H1 (cell line): Measurements from ENCODE around the gene NR2F1-AS1. TPM values are rescaled to one million over a fixed set of nuclear protein-coding genes. Genes with fewer than 3 reads are reported as not detected.

Experiments used
- CHD7 ChIP-seq: fragments of 300-600 bp; sonication (generic); IDR thresholded peaks from 2 replicates; pipeline ENCODE4 v1.7.1; 2012; ENCODE audit warnings: low read length, moderate library complexity, mild to moderate bottlenecking, inconsistent platforms; ENCODE audit not compliant: insufficient replicate concordance
- EZH2 ChIP-seq: fragments of 200-600 bp; sonication (generic); IDR thresholded peaks from 2 replicates; pipeline ENCODE4 v1.7.1; 2012; ENCODE audit warnings: low read depth, mild to moderate bottlenecking, moderate library complexity, low read length, inconsistent platforms; ENCODE audit not compliant: severe bottlenecking
- RNF2 ChIP-seq: fragments of 200-900, 300-1000 bp; sonication (generic); IDR thresholded peaks from 2 replicates; pipeline ENCODE4 v1.7.1; 2016; ENCODE audit warnings: borderline replicate concordance, low read depth, mild to moderate bottlenecking, antibody characterized with exemption, low read length; ENCODE audit not compliant: poor library complexity, severe bottlenecking; ENCODE audit errors: missing control alignments
- SP2 ChIP-seq: IDR thresholded peaks from 2 replicates; pipeline ENCODE4 v1.6.1; 2012; ENCODE audit warnings: mild to moderate bottlenecking, low read length, inconsistent platforms
- polyA plus RNA-seq, 7 experiments: library from polyadenylated mRNA; depleted of rRNA in 3 of 7; stranded (reverse) in 5 of 7; unstranded in 2 of 7; fragments of >200 nt in 5 of 7; fragments of 200-250 nt in 2 of 7; gene quantifications; 1 replicate in 5 of 7; 2 replicates in 1 of 7; 4 replicates in 1 of 7; pipeline versions ENCODE4 v1.2.1 to v1.2.3, GENCODE V29; 2011 to 2013; ENCODE audit warnings: missing spikeins in 2 of 7, mixed read lengths in 2 of 7
- total RNA-seq: library from RNA; stranded (reverse); fragmentation: NEBNext Ultra II Directional; extraction: Animal tissue kit (Norgen Biotek cat#: 25700); gene quantifications from 2 replicates; pipeline ENCODE4 v1.2.1, GENCODE V29; 2021

The NR2F1-AS1 gene
- total and polyA plus RNA-seq, 2 of the 8 experiments (the other 6 are each of a cell fraction or from before 2014, with no cell fraction given): 1.6 to 5.6 TPM

GRCh38 chr5:93423300-93423699, 157.7 kb downstream of the NR2F1-AS1 start (continued):
- TF ChIP-seq CHD7: no peak
- no peak for TF ChIP-seq RNF2
- no peak for TF ChIP-seq EZH2
- no peak for TF ChIP-seq SP2
